HG03097 (cell line): ENCODE results near the gene AGRN.
"Not testable (repeated sequence)": the region's sequence is repeated elsewhere in the genome, so short reads cannot be mapped to it uniquely, and the experiment has no call there.

Source experiments
- ATAC-seq: cut with Tn5 transposase; IDR thresholded peaks from one replicate; pipeline ENCODE4 v1.9.1; 2021; ENCODE audit not compliant: unreplicated experiment, low FRiP score

AGRN gene

GRCh38 chr1:1049318-1050165 lies 29.6 kb downstream of the AGRN start:
- no peak for ATAC-seq

GRCh38 chr1:1050577-1051052 lies 30.7 kb downstream of the AGRN start:
- ATAC-seq: no peak

GRCh38 chr1:1051127-1051810 lies 31.3 kb downstream of the AGRN start:
- no peak for ATAC-seq

GRCh38 chr1:1052003-1052840 lies 32.3 kb downstream of the AGRN start:
- ATAC-seq: no peak

- ATAC-seq: no peak
Observed at GRCh38 chr1:1053022-1053421, 33.1 kb downstream of the AGRN start.

- no peak for ATAC-seq
Observed at GRCh38 chr1:1053682-1054081, 33.8 kb downstream of the AGRN start.

- no peak for ATAC-seq
Observed at GRCh38 chr1:1054099-1054700, 34.3 kb downstream of the AGRN start.

- no peak for ATAC-seq
Observed at GRCh38 chr1:1054971-1055370, 35.1 kb downstream of the AGRN start.

- ATAC-seq: no peak
Observed at GRCh38 chr1:1055841-1056736, 36.2 kb downstream of the AGRN start.

GRCh38 chr1:1057769-1058087 lies 37.8 kb downstream of the AGRN start:
- not testable (repeated sequence) for ATAC-seq

GRCh38 chr1:1058088-1058905 lies 38.4 kb downstream of the AGRN start:
- no peak for ATAC-seq

GRCh38 chr1:1058921-1059493 lies 39.1 kb downstream of the AGRN start:
- peak; percentile 26 for ATAC-seq

- peak; percentile 51 for ATAC-seq
Observed at GRCh38 chr1:1059494-1060280, 39.8 kb downstream of the AGRN start.

GRCh38 chr1:1060281-1061000 lies 40.5 kb downstream of the AGRN start:
- ATAC-seq: no peak

GRCh38 chr1:1061682-1062345 lies 41.9 kb downstream of the AGRN start:
- no peak for ATAC-seq

- no peak for ATAC-seq
Observed at GRCh38 chr1:1062348-1063163, 42.6 kb downstream of the AGRN start.
